ENCODE data around the gene WDR5.

GRCh38 chr9:134155812-134156377 lies 20.0 kb downstream of the WDR5 start:
- TF ChIP-seq HNF4A (CRISPR knock-in tag; IDR thresholded peaks at IDR 0.05) (no peak), KLF15 (CRISPR knock-in tag; IDR thresholded peaks at IDR 0.05; ENCODE audit: borderline replicate concordance) (no peak), TGIF2 (CRISPR knock-in tag; IDR thresholded peaks at IDR 0.05) (no peak), RBM39 (IDR thresholded peaks at IDR 0.05; ENCODE audit: low read depth, low read length, poor library complexity, severe bottlenecking) (no peak), YY1 (IDR thresholded peaks at IDR 0.05; ENCODE audit: insufficient read depth, insufficient replicate concordance, low read depth, low read length) (no peak), EZH2 (conservative IDR thresholded peaks at IDR 0.05; ENCODE audit: low read depth, low read length) (no peak), ARID5B (CRISPR knock-in tag; IDR thresholded peaks at IDR 0.05) (no peak), SP4 (CRISPR knock-in tag; IDR thresholded peaks at IDR 0.05) (no peak), POLR2A (IDR thresholded peaks at IDR 0.05; ENCODE audit: insufficient read depth in 1 of 2, low read depth in 2 of 2, low read length in 2 of 2) (no peak)
- TF ChIP-seq, protein P1, sequence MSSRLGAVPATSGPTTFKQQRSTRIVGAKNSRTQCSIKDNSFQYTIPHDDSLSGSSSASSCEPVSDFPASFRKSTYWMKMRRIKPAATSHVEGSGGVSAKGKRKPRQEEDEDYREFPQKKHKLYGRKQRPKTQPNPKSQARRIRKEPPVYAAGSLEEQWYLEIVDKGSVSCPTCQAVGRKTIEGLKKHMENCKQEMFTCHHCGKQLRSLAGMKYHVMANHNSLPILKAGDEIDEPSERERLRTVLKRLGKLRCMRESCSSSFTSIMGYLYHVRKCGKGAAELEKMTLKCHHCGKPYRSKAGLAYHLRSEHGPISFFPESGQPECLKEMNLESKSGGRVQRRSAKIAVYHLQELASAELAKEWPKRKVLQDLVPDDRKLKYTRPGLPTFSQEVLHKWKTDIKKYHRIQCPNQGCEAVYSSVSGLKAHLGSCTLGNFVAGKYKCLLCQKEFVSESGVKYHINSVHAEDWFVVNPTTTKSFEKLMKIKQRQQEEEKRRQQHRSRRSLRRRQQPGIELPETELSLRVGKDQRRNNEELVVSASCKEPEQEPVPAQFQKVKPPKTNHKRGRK (CRISPR knock-in tag; IDR thresholded peaks at IDR 0.05) = no peak
